H1 (cell line): Measurements from ENCODE around the gene PTCHD4. TPM values are rescaled to one million over a fixed set of nuclear protein-coding genes. Genes with fewer than 3 reads are reported as not detected.

Source experiments
- CTCF ChIA-PET: fragments of 300-600 bp; sonication (Branson Sonifier 250); formaldehyde crosslinking; loops from one replicate; lab custom pipeline; 2021; ENCODE audit not compliant: partially characterized antibody; lab: Charles Lee
- POLR2A ChIA-PET: fragments of 300-600 bp; sonication (Branson Sonifier 250); formaldehyde crosslinking; loops from one replicate; lab custom pipeline; 2021; ENCODE audit warnings: inconsistent platforms; ENCODE audit not compliant: partially characterized antibody; lab: Charles Lee
- DNase-seq, 2 experiments: peaks; one replicate each; pipeline versions ENCODE4 v3.0.0 to v3.0.0-alpha.2; 2010 to 2022; ENCODE audit warnings: low spot score in 2 of 2, low read depth in 1 of 2, mixed read lengths in 1 of 2
- FAIRE-seq: peaks from 2 replicates; lab custom pipeline; 2011; peaks lifted over from hg19 to GRCh38; lab: Jason Lieb, UNC
- H2AFZ ChIP-seq: 2 replicates; pipeline ENCODE4 v1.8.1; 2012; ENCODE audit warnings: low read length, inconsistent platforms
- H2AK5ac ChIP-seq: 2 replicates; pipeline ENCODE4 v1.6.1; 2013; ENCODE audit warnings: low read depth, low read length
- H2BK120ac ChIP-seq: replicated peaks from 2 replicates; pipeline ENCODE3; 2013; ENCODE audit warnings: low read depth, low read length, inconsistent platforms
- H2BK12ac ChIP-seq: 2 replicates; pipeline ENCODE4 v1.6.1; 2013; ENCODE audit warnings: low read depth, low read length
- H2BK15ac ChIP-seq: 2 replicates; pipeline ENCODE4 v1.6.1; 2013; ENCODE audit warnings: low read length
- H2BK20ac ChIP-seq: 2 replicates; pipeline ENCODE4 v1.6.1; 2013; ENCODE audit warnings: low read length
- H2BK5ac ChIP-seq: 2 replicates; pipeline ENCODE4 v1.6.1; 2013; ENCODE audit warnings: low read depth, low read length
- H3K14ac ChIP-seq: 2 replicates; pipeline ENCODE4 v1.6.1; 2013; ENCODE audit warnings: inconsistent platforms; ENCODE audit not compliant: insufficient read length
- H3K18ac ChIP-seq: 2 replicates; pipeline ENCODE4 v1.6.1; 2013; ENCODE audit warnings: low read length; ENCODE audit errors: extremely low read depth
- H3K23ac ChIP-seq: 2 replicates; pipeline ENCODE4 v1.6.1; 2013; ENCODE audit warnings: inconsistent platforms; ENCODE audit not compliant: insufficient read length
- H3K23me2 ChIP-seq: 2 replicates; pipeline ENCODE4 v1.6.1; 2013; ENCODE audit warnings: low read depth, low read length
- H3K27ac ChIP-seq: 2 replicates; pipeline ENCODE4 v1.6.1; 2011; ENCODE audit warnings: low read depth, low read length, inconsistent platforms
- H3K27me3 ChIP-seq, 4 experiments: replicated peaks in 1 of 4; 1 replicate in 1 of 4; 2 replicates in 3 of 4; pipeline versions ENCODE4 v1.6.1 to v1.8.1; 2011 to 2013; ENCODE audit warnings: low read length in 3 of 4, mild to moderate bottlenecking in 3 of 4, inconsistent platforms in 2 of 4, mixed read lengths in 2 of 4, moderate library complexity in 1 of 4; ENCODE audit not compliant: control insufficient read depth in 3 of 4, insufficient read depth in 3 of 4; ENCODE audit errors: extremely low read depth in 1 of 4
- H3K36me3 ChIP-seq, 4 experiments: 2 replicates each; pipeline versions ENCODE4 v1.6.1 to v1.8.1; 2011 to 2013; ENCODE audit warnings: mild to moderate bottlenecking in 4 of 4, low read length in 3 of 4, moderate library complexity in 2 of 4, control low read depth in 1 of 4, inconsistent platforms in 1 of 4; ENCODE audit not compliant: insufficient read depth in 4 of 4, control insufficient read depth in 2 of 4
- H3K4ac ChIP-seq: replicated peaks from 2 replicates; pipeline ENCODE3; 2013; ENCODE audit warnings: low read length, low read depth, mixed read lengths, inconsistent platforms; ENCODE audit not compliant: insufficient read length
- H3K4me1 ChIP-seq, 4 experiments: replicated peaks in 1 of 4; 1 replicate in 1 of 4; 2 replicates in 3 of 4; pipeline versions ENCODE4 v1.6.1 to v1.8.1; 2011 to 2013; ENCODE audit warnings: low read length in 3 of 4, inconsistent platforms in 2 of 4, mixed read lengths in 1 of 4; ENCODE audit not compliant: insufficient read depth in 4 of 4, control insufficient read depth in 3 of 4
- H3K4me2 ChIP-seq, 2 experiments: 2 replicates each; pipeline versions ENCODE4 v1.6.1 to v1.8.1; 2011 to 2013; ENCODE audit warnings: low read depth in 2 of 2, low read length in 2 of 2, control low read depth in 1 of 2, inconsistent platforms in 1 of 2, mild to moderate bottlenecking in 1 of 2; ENCODE audit not compliant: insufficient read depth in 1 of 2
- H3K4me3 ChIP-seq, 4 experiments: fragments of 200-600, 300-600 bp in 1 of 4; sonication (generic), shearing (Covaris generic), sonication (Bioruptor Twin) in 1 of 4; 2 replicates each; pipeline versions ENCODE4 v1.5.1 to v1.8.1; 2011 to 2016; ENCODE audit warnings: low read length in 4 of 4, low read depth in 3 of 4, control low read depth in 2 of 4, inconsistent platforms in 2 of 4, mild to moderate bottlenecking in 2 of 4, mixed read lengths in 1 of 4, moderate library complexity in 1 of 4; ENCODE audit not compliant: insufficient read depth in 2 of 4; ENCODE audit errors: extremely low read depth in 1 of 4
- H3K56ac ChIP-seq: replicated peaks from 2 replicates; pipeline ENCODE3; 2013; ENCODE audit warnings: low read depth, mild to moderate bottlenecking, mixed read lengths, low read length, inconsistent platforms; ENCODE audit not compliant: insufficient read length
- H3K79me1 ChIP-seq: 2 replicates; pipeline ENCODE4 v1.6.1; 2013; ENCODE audit warnings: low read depth, low read length, control low read depth
- H3K79me2 ChIP-seq, 2 experiments: 2 replicates each; pipeline versions ENCODE4 v1.6.1 to v1.8.1; 2012 to 2013; ENCODE audit warnings: low read length in 2 of 2, mild to moderate bottlenecking in 2 of 2, inconsistent platforms in 1 of 2; ENCODE audit not compliant: insufficient read depth in 2 of 2, control insufficient read depth in 1 of 2
- H3K9ac ChIP-seq, 4 experiments: replicated peaks in 1 of 4; 1 replicate in 1 of 4; 2 replicates in 3 of 4; pipeline versions ENCODE4 v1.6.1 to v1.8.1; 2011 to 2013; ENCODE audit warnings: low read depth in 3 of 4, low read length in 3 of 4, control low read depth in 2 of 4, mild to moderate bottlenecking in 2 of 4, moderate library complexity in 2 of 4, inconsistent platforms in 1 of 4; ENCODE audit errors: extremely low read depth in 1 of 4
- H3K9me3 ChIP-seq, 2 experiments: 2 replicates each; pipeline versions ENCODE4 v1.6.1 to v1.8.1; 2012 to 2013; ENCODE audit warnings: mild to moderate bottlenecking in 2 of 2, moderate library complexity in 2 of 2, control low read depth in 1 of 2, inconsistent platforms in 1 of 2, low read depth in 1 of 2, low read length in 1 of 2, mixed read lengths in 1 of 2; ENCODE audit not compliant: insufficient read depth in 2 of 2
- H4K20me1 ChIP-seq, 2 experiments: replicated peaks in 1 of 2; 2 replicates each; pipeline versions ENCODE3 to v1.8.1; 2011 to 2013; ENCODE audit warnings: inconsistent platforms in 2 of 2, low read length in 2 of 2, mild to moderate bottlenecking in 1 of 2; ENCODE audit not compliant: insufficient read depth in 2 of 2, control insufficient read depth in 1 of 2
- H4K5ac ChIP-seq: 2 replicates; pipeline ENCODE4 v1.6.1; 2013; ENCODE audit warnings: low read length, low read depth, mixed read lengths, inconsistent platforms; ENCODE audit not compliant: insufficient read length
- H4K8ac ChIP-seq: 2 replicates; pipeline ENCODE4 v1.8.0; 2013; ENCODE audit warnings: mild to moderate bottlenecking, moderate library complexity, low read length, inconsistent platforms; ENCODE audit not compliant: insufficient read depth; ENCODE audit errors: extremely low read depth
- H4K91ac ChIP-seq: replicated peaks from 2 replicates; pipeline ENCODE3; 2013; ENCODE audit warnings: low read length, mixed read lengths, inconsistent platforms; ENCODE audit not compliant: insufficient read length
- BACH1 ChIP-seq: IDR thresholded peaks from 2 replicates; pipeline ENCODE4 v1.6.1; 2012; ENCODE audit warnings: low read length, improper control_type of control experiment
- CBX8 ChIP-seq: fragments of 300-800, 300-1000 bp; sonication (generic); IDR thresholded peaks from 2 replicates; pipeline ENCODE4 v1.7.1; 2016; ENCODE audit warnings: low read depth, low read length, borderline replicate concordance
- CEBPB ChIP-seq: IDR thresholded peaks from 2 replicates; pipeline ENCODE4 v1.6.1; 2012; ENCODE audit warnings: low read depth, low read length
- CTBP2 ChIP-seq: IDR thresholded peaks from 2 replicates; pipeline ENCODE4 v1.7.0; 2011; ENCODE audit warnings: borderline replicate concordance, mild to moderate bottlenecking, moderate library complexity, mixed read lengths, low read length; ENCODE audit not compliant: insufficient read depth, insufficient read length
- MAFK ChIP-seq: IDR thresholded peaks from 2 replicates; pipeline ENCODE4 v1.6.1; 2012; ENCODE audit warnings: low read depth, mild to moderate bottlenecking, improper control_type of control experiment, low read length
- POLR2AphosphoS5 ChIP-seq: IDR thresholded peaks from 2 replicates; pipeline ENCODE4 v1.6.1; 2011; ENCODE audit warnings: low read depth, low read length
- SAP30 ChIP-seq: fragments of 300-600 bp; sonication (generic); IDR thresholded peaks from 2 replicates; pipeline ENCODE4 v1.7.1; 2012; ENCODE audit warnings: low read length, moderate library complexity, mild to moderate bottlenecking, inconsistent platforms; ENCODE audit not compliant: insufficient read depth, insufficient replicate concordance
- SRF ChIP-seq: IDR thresholded peaks from 2 replicates; pipeline ENCODE4 v1.6.1; 2011; ENCODE audit warnings: mild to moderate bottlenecking, low read depth, low read length, moderate library complexity
- SUZ12 ChIP-seq: fragments of 200-600 bp; sonication (generic); IDR thresholded peaks from 2 replicates; pipeline ENCODE4 v1.6.1; 2012; ENCODE audit warnings: mild to moderate bottlenecking, inconsistent platforms, low read length, moderate library complexity, mixed read lengths
- TCF12 ChIP-seq: IDR thresholded peaks from 2 replicates; pipeline ENCODE4 v1.6.1; 2011; ENCODE audit warnings: low read depth, mild to moderate bottlenecking, low read length
- YY1 ChIP-seq: IDR thresholded peaks from 2 replicates; pipeline ENCODE4 v1.6.1; 2011; ENCODE audit warnings: low read depth, mild to moderate bottlenecking, low read length
- WGBS, 2 experiments: shearing (Covaris generic) in 1 of 2; methylation state at CpG; one replicate each; pipeline versions ENCODE4 v1.1.6 to v1.1.7; 2013 to 2015; ENCODE audit warnings: low lambda C conversion rate in 2 of 2, mixed read lengths in 2 of 2, inconsistent platforms in 1 of 2, low coverage in 1 of 2, missing lambda C conversion rate in 1 of 2; ENCODE audit not compliant: insufficient replicate concordance in 2 of 2, insufficient coverage in 1 of 2, insufficient read length in 1 of 2; ENCODE audit errors: extremely low coverage in 1 of 2, missing lambda C conversion rate in 1 of 2; 5-methylcytosine and 5-hydroxymethylcytosine counted together
- polyA plus RNA-seq, 7 experiments: library from polyadenylated mRNA; depleted of rRNA in 3 of 7; stranded (reverse) in 5 of 7; unstranded in 2 of 7; fragments of >200 nt in 5 of 7; fragments of 200-250 nt in 2 of 7; gene quantifications; 1 replicate in 5 of 7; 2 replicates in 1 of 7; 4 replicates in 1 of 7; pipeline versions ENCODE4 v1.2.1 to v1.2.3, GENCODE V29; 2011 to 2013; ENCODE audit warnings: missing spikeins in 2 of 7, mixed read lengths in 2 of 7
- total RNA-seq: library from RNA; stranded (reverse); fragmentation: NEBNext Ultra II Directional; extraction: Animal tissue kit (Norgen Biotek cat#: 25700); gene quantifications from 2 replicates; pipeline ENCODE4 v1.2.1, GENCODE V29; 2021
- TF ChIP-seq, protein P1 (sequence below): IDR thresholded peaks from 2 replicates; pipeline ENCODE4 v1.6.1; 2011; ENCODE audit warnings: low read depth, mild to moderate bottlenecking, low read length; ENCODE audit not compliant: insufficient read depth
- TF ChIP-seq, protein P2 (sequence below): IDR thresholded peaks from 2 replicates; pipeline ENCODE4 v1.6.1; 2012; ENCODE audit warnings: inconsistent platforms

PTCHD4 gene
- total and polyA plus RNA-seq, 2 of the 8 experiments (the other 6 are each of a cell fraction or from before 2014, with no cell fraction given), result 0.17 to 0.37 TPM

DNA sequence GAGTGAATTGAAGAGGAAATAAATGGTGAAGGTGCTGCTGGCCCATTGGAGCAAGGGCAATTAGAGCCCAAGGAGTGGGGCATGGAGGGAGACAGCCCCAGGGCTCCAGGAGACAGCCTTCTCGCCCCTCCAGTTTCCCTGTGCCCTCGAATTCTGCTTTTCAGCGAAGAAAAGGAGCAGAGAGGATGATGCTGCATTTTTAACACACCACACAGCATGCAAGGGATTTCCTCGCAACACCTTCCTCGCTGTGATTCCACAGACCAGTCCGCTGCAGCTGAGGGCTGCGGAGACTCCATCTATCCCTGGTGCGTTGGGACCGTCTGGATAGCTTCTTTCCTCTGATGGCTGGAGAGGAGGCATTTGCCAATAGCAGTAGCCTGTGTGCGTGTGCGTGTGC is 41.7 kb downstream of the PTCHD4 start:
- Histone ChIP-seq H3K36me3 (no peaks in the 10 kb centered on the region), H3K14ac (no peak overlapping the region), H3K4me2 (peak overlapping the region; percentile 65 to 89), H3K27me3 (peaks cover 6 to 21% (median 16%) of the 10 kb centered on the region in 4 experiments), H3K79me1 (no peaks in the 10 kb centered on the region), H3K4ac (no peak overlapping the region), H3K23ac (no peak overlapping the region), H2BK20ac (no peak overlapping the region), H3K56ac (no peak overlapping the region), H2BK12ac (peak overlapping the region; percentile 78; the same call in 1 of the 2 replicates), H2BK15ac (no peak overlapping the region), H2BK5ac (0 out of 2 replicates have a peak overlapping the region, but pooled peaks have one; percentile 19), H3K79me2 (no peaks in the 10 kb centered on the region), H4K20me1 (peaks cover 0 to 2% of the 10 kb centered on the region in 2 experiments), H4K8ac (no peak overlapping the region), H4K5ac (no peak overlapping the region)
- CTCF ChIA-PET, result interaction anchor here (0.8 to 0.9 kb wide), 2 partner anchors 18 to 405 kb away, joined by 3 to 6 read pairs; no protein-coding TSS in a partner anchor
- FAIRE-seq, result peak; percentile 75
- WGBS, 2 experiments, result 39% methylated on average over 11 of the region's 11 CpGs; no CpG with 5 or more reads in 1 of the 2 experiments
- TF ChIP-seq MAFK, result peak; percentile 39; the same call in 1 of the 2 replicates
- TF ChIP-seq YY1, result no peak
- no peak for TF ChIP-seq TCF12
- TF ChIP-seq SUZ12, result no peak
- no peak for TF ChIP-seq CTBP2
- no peak for TF ChIP-seq CBX8
- TF ChIP-seq SAP30, result no peak
- peak; percentile 54; the same call in 1 of the 2 replicates for TF ChIP-seq BACH1
- TF ChIP-seq, protein P1, sequence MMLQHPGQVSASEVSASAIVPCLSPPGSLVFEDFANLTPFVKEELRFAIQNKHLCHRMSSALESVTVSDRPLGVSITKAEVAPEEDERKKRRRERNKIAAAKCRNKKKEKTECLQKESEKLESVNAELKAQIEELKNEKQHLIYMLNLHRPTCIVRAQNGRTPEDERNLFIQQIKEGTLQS, result no peak
- no peak for TF ChIP-seq SRF
- TF ChIP-seq CEBPB, result no peak
- TF ChIP-seq POLR2AphosphoS5, result peak; percentile 21; the same call in 1 of the 2 replicates
- TF ChIP-seq, protein P2, sequence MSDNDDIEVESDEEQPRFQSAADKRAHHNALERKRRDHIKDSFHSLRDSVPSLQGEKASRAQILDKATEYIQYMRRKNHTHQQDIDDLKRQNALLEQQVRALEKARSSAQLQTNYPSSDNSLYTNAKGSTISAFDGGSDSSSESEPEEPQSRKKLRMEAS, result no peak
- TF ChIP-seq, all 59 proteins: peak for 3
- peak overlapping the region; percentile 76; the same call in 1 of the 2 replicates for H2AK5ac ChIP-seq
- H3K4me1 ChIP-seq, result peaks cover 4 to 13% (median 9%) of the 10 kb centered on the region in 4 experiments; a peak in 6 of 7 replicates
- peak overlapping the region; percentile 30 to 70 (median 42); a peak in 7 of 8 replicates for H3K4me3 ChIP-seq
- H3K9ac ChIP-seq, result peak overlapping the region in 1 of 4 experiments; percentile 24; a peak in 2 of 7 replicates
- peak in 1 of 2 experiments; percentile 47 for DNase-seq
- H4K91ac ChIP-seq, result no peak overlapping the region
- H2BK120ac ChIP-seq, result no peak overlapping the region
- H3K23me2 ChIP-seq, result peaks cover 12% of the 10 kb centered on the region
- no peak overlapping the region for H3K27ac ChIP-seq
- 0 out of 2 replicates have a peak overlapping the region, but pooled peaks have one; percentile 17 for H3K18ac ChIP-seq
- H3K9me3 ChIP-seq, result no peaks in the 10 kb centered on the region
- POLR2A ChIA-PET, result no interaction called here
- H2AFZ ChIP-seq, result peak overlapping the region; percentile 82
